CD8-positive, alpha-beta memory T cell (primary cell): ENCODE data around the gene PTP4A2. TPM values are rescaled to one million over a fixed set of nuclear protein-coding genes. Genes with fewer than 3 reads are reported as not detected.

ENCODE experiments used
- CTCF ChIA-PET: fragments of 350-600 bp; sonication (Branson Sonifier 250); formaldehyde crosslinking; loops from one replicate; lab custom pipeline; 2021; ENCODE audit warnings: antibody characterized with exemption; lab: Charles Lee
- POLR2A ChIA-PET: fragments of 350-600 bp; sonication (Branson Sonifier 250); formaldehyde crosslinking; loops from one replicate; lab custom pipeline; 2021; ENCODE audit warnings: antibody characterized with exemption; lab: Charles Lee
- DNase-seq, 5 donors: peaks; one replicate each; pipeline versions ENCODE4 v3.0.0 to v3.0.0-alpha.2; 2020 to 2022; ENCODE audit warnings: mixed read lengths in 1 of 5
- H3K27ac ChIP-seq: one replicate; pipeline ENCODE4 v1.7.0; 2013; ENCODE audit warnings: low read depth, mild to moderate bottlenecking, low read length, moderate library complexity
- H3K27me3 ChIP-seq: 2 replicates; pipeline ENCODE4 v1.7.0; 2013; ENCODE audit warnings: low read length, mild to moderate bottlenecking; ENCODE audit not compliant: insufficient read depth, poor library complexity, severe bottlenecking
- H3K36me3 ChIP-seq: 2 replicates; pipeline ENCODE4 v1.7.0; 2013; ENCODE audit warnings: mild to moderate bottlenecking, low read length, moderate library complexity; ENCODE audit not compliant: insufficient read depth
- H3K4me1 ChIP-seq: 2 replicates; pipeline ENCODE4 v1.7.0; 2013; ENCODE audit warnings: mild to moderate bottlenecking, low read length, moderate library complexity; ENCODE audit not compliant: insufficient read depth
- H3K4me3 ChIP-seq: 2 replicates; pipeline ENCODE4 v1.7.0; 2013; ENCODE audit warnings: mild to moderate bottlenecking, low read length
- H3K9me3 ChIP-seq: 2 replicates; pipeline ENCODE4 v1.7.0; 2013; ENCODE audit warnings: mild to moderate bottlenecking, low read length
- H3K27ac Mint-ChIP-seq, 8 donors: one replicate each; pipeline ENCODE4 v1.8.0; 2020 to 2021; ENCODE audit warnings: mixed read lengths in 8 of 8, mild to moderate bottlenecking in 6 of 8, inconsistent platforms in 3 of 8, moderate library complexity in 3 of 8
- H3K27me3 Mint-ChIP-seq, 2 donors: one replicate each; pipeline ENCODE4 v1.8.0; 2020 to 2021; ENCODE audit warnings: mixed read lengths in 2 of 2, mild to moderate bottlenecking in 1 of 2, moderate library complexity in 1 of 2
- H3K36me3 Mint-ChIP-seq, 3 donors: one replicate each; pipeline ENCODE4 v1.8.0; 2020 to 2021; ENCODE audit warnings: mixed read lengths in 3 of 3, inconsistent platforms in 1 of 3, mild to moderate bottlenecking in 1 of 3
- H3K4me1 Mint-ChIP-seq, 3 donors: one replicate each; pipeline ENCODE4 v1.8.0; 2020 to 2021; ENCODE audit warnings: mixed read lengths in 3 of 3, inconsistent platforms in 1 of 3, mild to moderate bottlenecking in 1 of 3
- H3K4me3 Mint-ChIP-seq, 7 donors: one replicate each; pipeline ENCODE4 v1.8.0; 2020 to 2021; ENCODE audit warnings: mixed read lengths in 7 of 7, mild to moderate bottlenecking in 6 of 7, moderate library complexity in 4 of 7, inconsistent platforms in 2 of 7
- H3K9me3 Mint-ChIP-seq, 5 donors: one replicate each; pipeline ENCODE4 v1.8.0; 2020 to 2022; ENCODE audit warnings: mixed read lengths in 5 of 5, mild to moderate bottlenecking in 3 of 5, moderate library complexity in 2 of 5, inconsistent platforms in 1 of 5
- polyA plus RNA-seq: library from polyadenylated mRNA; unstranded; fragments of 300-500 nt; fragmentation: Illumina TruSeq; gene quantifications from one replicate; pipeline ENCODE4 v1.2.3, GENCODE V29; 2021
- total RNA-seq, 2 experiments: library from RNA; stranded (reverse); gene quantifications; one replicate each; pipeline ENCODE4 v1.2.3, GENCODE V29; 2021

PTP4A2 gene
- total and polyA plus RNA-seq, 3 experiments from 2014 or later, result 339 to 598 (median 368) TPM

DNA sequence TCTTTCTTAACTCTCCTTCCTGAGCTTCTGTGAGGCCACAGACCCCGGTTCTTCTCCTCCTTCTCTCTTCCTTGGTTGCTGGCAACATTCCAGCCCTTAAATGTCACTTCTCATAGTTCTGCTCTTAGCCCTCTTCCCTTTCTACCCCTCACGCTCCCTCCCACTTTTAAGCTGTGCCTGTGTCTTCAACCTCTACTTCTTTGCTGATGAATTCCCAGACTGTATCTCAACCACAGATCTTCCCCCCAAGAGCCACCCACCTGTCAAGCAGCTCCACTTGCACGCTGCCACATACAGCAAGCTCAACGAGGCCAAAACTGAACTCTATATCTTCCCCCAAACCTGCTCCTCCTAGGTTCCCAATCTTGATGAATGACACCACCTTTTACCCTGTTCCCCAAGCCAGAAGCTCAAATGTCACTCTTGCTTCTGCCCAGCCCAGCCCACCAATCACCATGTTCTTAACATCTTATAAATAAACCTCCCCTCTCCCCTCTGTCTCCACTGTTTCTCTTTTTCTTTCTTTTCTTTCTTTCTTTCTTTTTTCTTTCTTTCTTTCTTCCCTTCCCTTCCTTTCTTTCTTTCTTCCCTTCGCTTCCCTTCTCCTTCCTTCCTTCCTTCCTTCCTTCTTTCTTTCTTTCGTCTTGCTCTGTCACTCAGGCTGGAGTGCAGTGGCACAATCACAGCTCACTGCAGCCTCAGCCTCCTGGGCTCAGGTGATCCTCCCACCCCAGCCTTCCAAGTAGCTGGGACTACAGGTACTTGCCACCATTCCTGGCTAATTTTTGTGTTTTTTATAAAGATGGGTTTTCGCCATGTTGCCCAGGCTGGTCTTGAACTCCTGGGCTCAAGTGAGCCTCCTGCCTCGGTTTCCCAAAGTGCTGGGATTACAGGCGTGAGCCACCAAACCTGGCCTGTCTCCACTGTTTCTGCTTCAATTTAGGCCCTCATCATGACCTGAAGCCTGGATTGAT is 19.8 kb upstream of the PTP4A2 start:
- no peaks in the 10 kb centered on the region for H3K36me3 Mint-ChIP-seq
- Histone ChIP-seq H3K4me3 (peak overlapping the region; percentile 37), H3K27me3 (no peaks in the 10 kb centered on the region), H3K9me3 (no peaks in the 10 kb centered on the region), H3K36me3 (no peaks in the 10 kb centered on the region), H3K27ac (peak overlapping the region; percentile 58), H3K4me1 (peaks cover 52% of the 10 kb centered on the region)
- no peaks in the 10 kb centered on the region for H3K9me3 Mint-ChIP-seq
- no peaks in the 10 kb centered on the region for H3K27me3 Mint-ChIP-seq
- ChIA-PET POLR2A (interaction anchor here (0.7 to 3.8 kb wide), 4 partner anchors 15 to 54 kb away, joined by 3 to 35 read pairs (median 4); partner anchors contain the start of gene PTP4A2), CTCF (interaction anchor here (0.9 to 4.7 kb wide), 6 partner anchors 13 to 195 kb away, joined by 3 to 70 read pairs (median 8); partner anchors contain the start of gene PTP4A2)
- H3K4me1 Mint-ChIP-seq, result peaks cover 41 to 79% (median 65%) of the 10 kb centered on the region in 3 donors
- DNase-seq, result peak in 2 of 5 donors; percentile 31 to 56
- H3K27ac Mint-ChIP-seq, result peak overlapping the region; percentile 59 to 95 (median 81)
- H3K4me3 Mint-ChIP-seq, result peak overlapping the region; percentile 3 to 68 (median 64)

GRCh38 chr1:31955917-31956736 is 18.0 kb upstream of the PTP4A2 start:
- Mint-ChIP-seq H3K27me3 (no peaks in the 10 kb centered on the region), H3K4me3 (peak overlapping the region; percentile 16 to 75 (median 57)), H3K27ac (peak overlapping the region; percentile 68 to 94 (median 91)), H3K36me3 (no peaks in the 10 kb centered on the region), H3K9me3 (no peaks in the 10 kb centered on the region), H3K4me1 (peaks cover 43 to 84% (median 72%) of the 10 kb centered on the region in 3 donors)
- H3K9me3 ChIP-seq, result no peaks in the 10 kb centered on the region
- peak; percentile 32 to 87 (median 69) for DNase-seq
- H3K27me3 ChIP-seq, result no peaks in the 10 kb centered on the region
- H3K27ac ChIP-seq, result peak overlapping the region; percentile 56
- no peaks in the 10 kb centered on the region for H3K36me3 ChIP-seq
- POLR2A ChIA-PET, result interaction anchor here (0.5 to 3.8 kb wide), 5 partner anchors 11 to 55 kb away, joined by 4 to 35 read pairs (median 6); partner anchors contain the start of gene PTP4A2
- peak overlapping the region; percentile 0 for H3K4me3 ChIP-seq
- peaks cover 45% of the 10 kb centered on the region for H3K4me1 ChIP-seq
- CTCF ChIA-PET, result interaction anchor here (1.0 to 5.2 kb wide), 13 partner anchors 8 to 239 kb away, joined by 3 to 70 read pairs (median 4); partner anchors contain the start of gene PTP4A2

GRCh38 chr1:31954607-31955283 is 16.6 kb upstream of the PTP4A2 start:
- no peaks in the 10 kb centered on the region for H3K9me3 Mint-ChIP-seq
- H3K27me3 ChIP-seq, result no peaks in the 10 kb centered on the region
- ChIA-PET CTCF (interaction anchor here (1.0 to 5.2 kb wide), 6 partner anchors 9 to 50 kb away, joined by 3 to 70 read pairs (median 6); partner anchors contain the start of gene PTP4A2), POLR2A (interaction anchor here (1.0 to 3.8 kb wide), 3 partner anchors 9 to 15 kb away, joined by 3 to 35 read pairs (median 5); partner anchors contain the start of gene PTP4A2)
- H3K9me3 ChIP-seq, result no peaks in the 10 kb centered on the region
- no peaks in the 10 kb centered on the region for H3K36me3 ChIP-seq
- no peak for DNase-seq
- peak overlapping the region; percentile 25 to 86 (median 64) for H3K27ac Mint-ChIP-seq
- no peak overlapping the region for H3K4me3 ChIP-seq
- peaks cover 42 to 75% (median 60%) of the 10 kb centered on the region in 3 donors for H3K4me1 Mint-ChIP-seq
- peak overlapping the region in 2 of 7 donors; percentile 49 to 61 for H3K4me3 Mint-ChIP-seq
- H3K36me3 Mint-ChIP-seq, result no peaks in the 10 kb centered on the region
- peak overlapping the region; percentile 80 for H3K27ac ChIP-seq
- H3K27me3 Mint-ChIP-seq, result no peaks in the 10 kb centered on the region
- H3K4me1 ChIP-seq, result peaks cover 45% of the 10 kb centered on the region

DNA sequence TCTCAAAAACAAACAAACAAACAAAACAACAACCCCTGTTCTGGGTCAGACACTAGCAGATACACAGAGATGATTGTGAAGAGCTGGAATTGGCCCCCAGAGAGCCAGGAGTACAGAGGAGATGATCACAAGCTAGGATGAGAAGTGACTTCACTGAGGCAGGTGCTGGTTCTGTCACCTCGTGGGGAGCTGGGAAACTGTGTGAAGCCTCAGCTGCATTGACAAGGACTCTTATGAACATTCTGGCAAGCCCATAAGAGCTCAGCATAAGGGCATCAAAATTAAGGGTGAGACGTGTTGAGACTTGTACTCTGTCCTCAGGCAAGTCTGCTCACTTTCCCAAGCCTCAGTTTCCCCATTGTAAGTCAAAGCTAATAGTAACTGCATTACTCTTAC is 14.7 kb upstream of the PTP4A2 start:
- no peaks in the 10 kb centered on the region for H3K9me3 Mint-ChIP-seq
- POLR2A ChIA-PET, result interaction anchor here (1.2 to 1.4 kb wide), 2 partner anchors 9 to 12 kb away, joined by 3 to 7 read pairs; no protein-coding TSS in a partner anchor
- H3K4me3 Mint-ChIP-seq, result peak overlapping the region in 1 of 7 donors; percentile 15
- peaks cover 30 to 59% (median 45%) of the 10 kb centered on the region in 3 donors for H3K4me1 Mint-ChIP-seq
- no peaks in the 10 kb centered on the region for H3K27me3 Mint-ChIP-seq
- H3K4me1 ChIP-seq, result peaks cover 38% of the 10 kb centered on the region
- no peaks in the 10 kb centered on the region for H3K27me3 ChIP-seq
- no peaks in the 10 kb centered on the region for H3K36me3 ChIP-seq
- H3K4me3 ChIP-seq, result no peak overlapping the region
- DNase-seq, result no peak
- no peak overlapping the region for H3K27ac ChIP-seq
- CTCF ChIA-PET, result interaction anchor here (1.0 to 5.2 kb wide), 7 partner anchors 9 to 137 kb away, joined by 3 to 52 read pairs (median 5); partner anchors contain the start of genes PTP4A2 and SPOCD1
- peak overlapping the region in 6 of 8 donors; percentile 9 to 83 (median 36) for H3K27ac Mint-ChIP-seq
- no peaks in the 10 kb centered on the region for H3K9me3 ChIP-seq
- H3K36me3 Mint-ChIP-seq, result no peaks in the 10 kb centered on the region

- Mint-ChIP-seq H3K4me1 (peaks cover 28 to 51% (median 43%) of the 10 kb centered on the region in 3 donors), H3K27ac (peak overlapping the region in 5 of 8 donors; percentile 25 to 73 (median 46)), H3K36me3 (no peaks in the 10 kb centered on the region), H3K4me3 (no peak overlapping the region), H3K9me3 (no peaks in the 10 kb centered on the region), H3K27me3 (no peaks in the 10 kb centered on the region)
- CTCF ChIA-PET, result interaction anchor here (1.1 to 2.8 kb wide), 2 partner anchors 12 to 16 kb away, joined by 3 to 17 read pairs; no protein-coding TSS in a partner anchor
- H3K4me1 ChIP-seq, result peaks cover 27% of the 10 kb centered on the region
- no peaks in the 10 kb centered on the region for H3K27me3 ChIP-seq
- H3K27ac ChIP-seq, result no peak overlapping the region
- H3K36me3 ChIP-seq, result no peaks in the 10 kb centered on the region
- no peaks in the 10 kb centered on the region for H3K9me3 ChIP-seq
- H3K4me3 ChIP-seq, result no peak overlapping the region
- no peak for DNase-seq
- POLR2A ChIA-PET, result interaction anchor here (0.7 kb wide), 1 partner anchor 98 kb away, joined by 3 read pairs; no protein-coding TSS in a partner anchor
Measured at GRCh38 chr1:31951276-31951675, 13.1 kb upstream of the PTP4A2 start.

GRCh38 chr1:31949862-31950261 is 11.7 kb upstream of the PTP4A2 start:
- Histone ChIP-seq H3K27ac (no peak overlapping the region), H3K27me3 (no peaks in the 10 kb centered on the region), H3K4me1 (peaks cover 24% of the 10 kb centered on the region), H3K36me3 (no peaks in the 10 kb centered on the region), H3K9me3 (no peaks in the 10 kb centered on the region), H3K4me3 (no peak overlapping the region)
- Mint-ChIP-seq H3K27me3 (no peaks in the 10 kb centered on the region), H3K36me3 (no peaks in the 10 kb centered on the region), H3K27ac (peak overlapping the region in 1 of 8 donors; percentile 7), H3K4me1 (peaks cover 21 to 50% (median 38%) of the 10 kb centered on the region in 3 donors), H3K9me3 (no peaks in the 10 kb centered on the region), H3K4me3 (no peak overlapping the region)
- no peak for DNase-seq
- CTCF ChIA-PET, result interaction anchor here (0.8 kb wide), 1 partner anchor 11 kb away, joined by 4 read pairs; no protein-coding TSS in a partner anchor
- POLR2A ChIA-PET, result interaction anchor here (0.6 kb wide), 1 partner anchor 14 kb away, joined by 3 read pairs; no protein-coding TSS in a partner anchor
